CD4-positive, CD25-positive, alpha-beta regulatory T cell (primary cell): ENCODE measurements around the gene ASPA. TPM values are rescaled to one million over a fixed set of nuclear protein-coding genes. Genes with fewer than 3 reads are reported as not detected.
"Not testable (repeated sequence)": the region's sequence is repeated elsewhere in the genome, so short reads cannot be mapped to it uniquely, and the experiment has no call there.

Source experiments
- ATAC-seq, 2 donors: fragments of 150-1000 bp; cut with Tn5 transposase; one replicate each; pipeline ENCODE4 v1.10.0; 2021; ENCODE audit warnings: low read depth in 2 of 2, moderate number of reproducible peaks in 2 of 2, moderate library complexity in 1 of 2
- DNase-seq, 3 donors: peaks; one replicate each; pipeline versions ENCODE4 v3.0.0 to v3.0.0-alpha.2; 2012 to 2022; ENCODE audit warnings: mixed read lengths in 1 of 3
- H3K27ac ChIP-seq: one replicate; pipeline ENCODE4 v1.7.0; 2013; ENCODE audit warnings: mild to moderate bottlenecking, low read length; ENCODE audit not compliant: insufficient read depth, poor library complexity, severe bottlenecking
- H3K27me3 ChIP-seq: one replicate; pipeline ENCODE4 v1.7.0; 2013; ENCODE audit warnings: low read length; ENCODE audit not compliant: control insufficient read depth, insufficient read depth
- H3K36me3 ChIP-seq: one replicate; pipeline ENCODE4 v1.7.0; 2013; ENCODE audit warnings: mild to moderate bottlenecking, low read length, moderate library complexity; ENCODE audit not compliant: control insufficient read depth, insufficient read depth
- H3K4me1 ChIP-seq: 2 replicates; pipeline ENCODE4 v1.7.0; 2013; ENCODE audit warnings: mild to moderate bottlenecking, low read length; ENCODE audit not compliant: insufficient read depth, control insufficient read depth, poor library complexity, severe bottlenecking
- H3K4me3 ChIP-seq: one replicate; pipeline ENCODE4 v1.7.0; 2013; ENCODE audit warnings: low read depth, mild to moderate bottlenecking, low read length, moderate library complexity
- H3K9me3 ChIP-seq, 2 experiments: 1 replicate in 1 of 2; 2 replicates in 1 of 2; pipeline ENCODE4 v1.7.0; 2013; ENCODE audit warnings: low read length in 2 of 2, mild to moderate bottlenecking in 1 of 2, moderate library complexity in 1 of 2; ENCODE audit not compliant: control insufficient read depth in 2 of 2
- H3K27ac Mint-ChIP-seq, 3 donors: one replicate each; pipeline ENCODE4 v1.8.0; 2020 to 2022; ENCODE audit warnings: mild to moderate bottlenecking in 3 of 3, mixed read lengths in 3 of 3, moderate library complexity in 2 of 3
- H3K27me3 Mint-ChIP-seq: one replicate; pipeline ENCODE4 v1.8.0; 2022; ENCODE audit warnings: mild to moderate bottlenecking, mixed read lengths
- H3K36me3 Mint-ChIP-seq: one replicate; pipeline ENCODE4 v1.8.0; 2020; ENCODE audit warnings: mixed read lengths
- H3K4me1 Mint-ChIP-seq, 4 donors: one replicate each; pipeline ENCODE4 v1.8.0; 2020 to 2022; ENCODE audit warnings: mixed read lengths in 4 of 4, mild to moderate bottlenecking in 1 of 4
- H3K4me3 Mint-ChIP-seq, 4 donors: one replicate each; pipeline ENCODE4 v1.8.0; 2020 to 2022; ENCODE audit warnings: mild to moderate bottlenecking in 4 of 4, mixed read lengths in 4 of 4, moderate library complexity in 3 of 4
- H3K9me3 Mint-ChIP-seq, 7 donors: one replicate each; pipeline ENCODE4 v1.8.0; 2020 to 2022; ENCODE audit warnings: mixed read lengths in 7 of 7, mild to moderate bottlenecking in 3 of 7, moderate library complexity in 2 of 7
- polyA plus RNA-seq, 4 donors: library from polyadenylated mRNA; unstranded; fragments of 300-500 nt; fragmentation: Illumina TruSeq; gene quantifications; one replicate each; pipeline ENCODE4 v1.2.3, GENCODE V29; 2021
- total RNA-seq: library from RNA; stranded (reverse); gene quantifications from one replicate; pipeline ENCODE4 v1.2.3, GENCODE V29; 2022

Gene ASPA
- total and polyA plus RNA-seq, 5 donors from 2014 or later: not detected

GRCh38 chr17:3466355-3466754 lies 9.4 kb upstream of the ASPA start:
- H3K27ac ChIP-seq: not testable (repeated sequence)

GRCh38 chr17:3469529-3469928 lies 6.3 kb upstream of the ASPA start:
- no peak overlapping the region for H3K4me3 ChIP-seq
- ATAC-seq (no peak), DNase-seq (no peak)
- H3K4me1 ChIP-seq: no peaks in the 10 kb centered on the region
- Mint-ChIP-seq H3K27me3 (peaks cover 11% of the 10 kb centered on the region), H3K27ac (no peak overlapping the region), H3K36me3 (no peaks in the 10 kb centered on the region), H3K9me3 (peaks cover 0 to 1% (median 0%) of the 10 kb centered on the region in 7 donors), H3K4me1 (no peaks in the 10 kb centered on the region), H3K4me3 (no peak overlapping the region)
- no peaks in the 10 kb centered on the region for H3K36me3 ChIP-seq
- no peak overlapping the region for H3K27ac ChIP-seq
- peaks cover 3% of the 10 kb centered on the region for H3K27me3 ChIP-seq
- H3K9me3 ChIP-seq: no peaks in the 10 kb centered on the region

More at GRCh38 chr17:3466355-3466754, 9.4 kb upstream of the ASPA start:
- not testable (repeated sequence) for H3K27me3 ChIP-seq, H3K4me1 ChIP-seq, ATAC-seq, H3K9me3 Mint-ChIP-seq, H3K4me3 Mint-ChIP-seq, H3K36me3 Mint-ChIP-seq, H3K4me3 ChIP-seq, H3K36me3 ChIP-seq, H3K4me1 Mint-ChIP-seq, H3K27ac Mint-ChIP-seq, DNase-seq, H3K9me3 ChIP-seq
- H3K27me3 Mint-ChIP-seq: peaks cover 11% of the 10 kb centered on the region

GRCh38 chr17:3471599-3471998 lies 4.2 kb upstream of the ASPA start, which contains the start of gene SPATA22:
Gene SPATA22, minus strand, starts transcription at chr17:3471819. Its CDS starts 2,494 bp downstream, at chr17:3469325.
- no peak for ATAC-seq
- H3K27ac Mint-ChIP-seq: no peak within 1 kb of the TSS
- H3K4me1 ChIP-seq: no peaks in the 10 kb centered on the region
- H3K4me3 Mint-ChIP-seq: no peak within 1 kb of the TSS
- H3K9me3 ChIP-seq: no peaks in the 10 kb centered on the region
- no peaks in the 10 kb centered on the region for H3K36me3 ChIP-seq
- H3K4me3 ChIP-seq: no peak within 1 kb of the TSS
- H3K9me3 Mint-ChIP-seq: peaks cover 0 to 1% (median 0%) of the 10 kb centered on the region in 7 donors
- H3K4me1 Mint-ChIP-seq: peaks cover 0 to 3% (median 0%) of the 10 kb centered on the region in 4 donors
- H3K36me3 Mint-ChIP-seq: no peaks in the 10 kb centered on the region
- H3K27me3 ChIP-seq: peaks cover 3% of the 10 kb centered on the region
- peaks cover 9% of the 10 kb centered on the region for H3K27me3 Mint-ChIP-seq
- H3K27ac ChIP-seq: no peak within 1 kb of the TSS
- no peak for DNase-seq

- no peaks in the 10 kb centered on the region for H3K4me1 ChIP-seq
- H3K36me3 Mint-ChIP-seq: no peaks in the 10 kb centered on the region
- peaks cover 9% of the 10 kb centered on the region for H3K27me3 Mint-ChIP-seq
- no peak overlapping the region for H3K27ac Mint-ChIP-seq
- H3K27me3 ChIP-seq: peaks cover 3% of the 10 kb centered on the region
- peaks cover 0 to 1% (median 0%) of the 10 kb centered on the region in 7 donors for H3K9me3 Mint-ChIP-seq
- peaks cover 0 to 3% (median 0%) of the 10 kb centered on the region in 4 donors for H3K4me1 Mint-ChIP-seq
- DNase-seq (no peak), ATAC-seq (no peak)
- H3K36me3 ChIP-seq: no peaks in the 10 kb centered on the region
- H3K4me3 ChIP-seq: no peak overlapping the region
- no peak overlapping the region for H3K27ac ChIP-seq
- no peaks in the 10 kb centered on the region for H3K9me3 ChIP-seq
- H3K4me3 Mint-ChIP-seq: no peak overlapping the region
These were observed 3.7 kb upstream of the ASPA start for GRCh38 chr17:3472137-3472536.

GRCh38 chr17:3474212-3474611 lies 1.6 kb upstream of the ASPA start:
- H3K9me3 ChIP-seq: no peaks in the 10 kb centered on the region
- no peaks in the 10 kb centered on the region for H3K4me1 ChIP-seq
- DNase-seq: no peak
- peaks cover 14% of the 10 kb centered on the region for H3K27me3 Mint-ChIP-seq
- no peaks in the 10 kb centered on the region for H3K36me3 ChIP-seq
- no peak overlapping the region for H3K4me3 ChIP-seq
- H3K27ac Mint-ChIP-seq: no peak overlapping the region
- peaks cover 1% of the 10 kb centered on the region for H3K27me3 ChIP-seq
- H3K9me3 Mint-ChIP-seq: no peaks in the 10 kb centered on the region
- no peak overlapping the region for H3K27ac ChIP-seq
- no peak overlapping the region for H3K4me3 Mint-ChIP-seq
- H3K4me1 Mint-ChIP-seq: peaks cover 0 to 3% (median 0%) of the 10 kb centered on the region in 4 donors
- no peak for ATAC-seq
- no peaks in the 10 kb centered on the region for H3K36me3 Mint-ChIP-seq

GRCh38 chr17:3475251-3475685 lies 529 bp upstream of the ASPA start:
- no peak overlapping the region for H3K4me3 Mint-ChIP-seq
- Histone ChIP-seq H3K27ac (no peak overlapping the region), H3K27me3 (peaks cover 1% of the 10 kb centered on the region), H3K9me3 (no peaks in the 10 kb centered on the region), H3K36me3 (no peaks in the 10 kb centered on the region), H3K4me3 (no peak overlapping the region), H3K4me1 (no peaks in the 10 kb centered on the region)
- H3K27ac Mint-ChIP-seq: no peak overlapping the region
- ATAC-seq: no peak
- peaks cover 0 to 3% (median 0%) of the 10 kb centered on the region in 4 donors for H3K4me1 Mint-ChIP-seq
- H3K36me3 Mint-ChIP-seq: no peaks in the 10 kb centered on the region
- H3K9me3 Mint-ChIP-seq: no peaks in the 10 kb centered on the region
- peaks cover 18% of the 10 kb centered on the region for H3K27me3 Mint-ChIP-seq
- no peak for DNase-seq

- Mint-ChIP-seq H3K27me3 (peaks cover 33% of the 10 kb centered on the region), H3K36me3 (no peaks in the 10 kb centered on the region), H3K27ac (no peak overlapping the region), H3K4me3 (no peak overlapping the region), H3K4me1 (peaks cover 0 to 3% (median 0%) of the 10 kb centered on the region in 4 donors), H3K9me3 (no peaks in the 10 kb centered on the region)
- peaks cover 6% of the 10 kb centered on the region for H3K27me3 ChIP-seq
- ATAC-seq: no peak
- no peak overlapping the region for H3K27ac ChIP-seq
- H3K9me3 ChIP-seq: no peaks in the 10 kb centered on the region
- no peaks in the 10 kb centered on the region for H3K36me3 ChIP-seq
- no peak for DNase-seq
- H3K4me1 ChIP-seq: no peaks in the 10 kb centered on the region
- H3K4me3 ChIP-seq: no peak overlapping the region
These were observed 4.2 kb downstream of the ASPA start for GRCh38 chr17:3479988-3480387.

- no peaks in the 10 kb centered on the region for H3K9me3 ChIP-seq
- no peaks in the 10 kb centered on the region for H3K4me1 Mint-ChIP-seq
- H3K27me3 Mint-ChIP-seq: peaks cover 41% of the 10 kb centered on the region
These were observed 7.1 kb downstream of the ASPA start for GRCh38 chr17:3482852-3483251.

More at GRCh38 chr17:3482852-3483251, 7.1 kb downstream of the ASPA start:
- no peak for DNase-seq
- Mint-ChIP-seq H3K9me3 (no peaks in the 10 kb centered on the region), H3K36me3 (no peaks in the 10 kb centered on the region), H3K4me3 (no peak overlapping the region), H3K27ac (no peak overlapping the region)
- Histone ChIP-seq H3K4me1 (no peaks in the 10 kb centered on the region), H3K27ac (no peak overlapping the region), H3K36me3 (no peaks in the 10 kb centered on the region), H3K27me3 (peaks cover 10% of the 10 kb centered on the region), H3K4me3 (no peak overlapping the region)
- no peak for ATAC-seq
